AG10803 (cell line): Measurements from ENCODE around the gene ILDR2.

Experiments used
- DNase-seq: peaks from one replicate; pipeline ENCODE4 v3.0.0; 2010; ENCODE audit warnings: low read depth
- H3K4me3 ChIP-seq: 2 replicates; pipeline ENCODE4 v1.5.1; 2011; ENCODE audit warnings: mild to moderate bottlenecking, low read length, control low read depth
- CTCF ChIP-seq: conservative IDR thresholded peaks from 2 replicates; pipeline ENCODE4 v1.5.1; 2011; ENCODE audit warnings: mild to moderate bottlenecking, low read length, control low read depth, inconsistent platforms

Gene ILDR2

DNA sequence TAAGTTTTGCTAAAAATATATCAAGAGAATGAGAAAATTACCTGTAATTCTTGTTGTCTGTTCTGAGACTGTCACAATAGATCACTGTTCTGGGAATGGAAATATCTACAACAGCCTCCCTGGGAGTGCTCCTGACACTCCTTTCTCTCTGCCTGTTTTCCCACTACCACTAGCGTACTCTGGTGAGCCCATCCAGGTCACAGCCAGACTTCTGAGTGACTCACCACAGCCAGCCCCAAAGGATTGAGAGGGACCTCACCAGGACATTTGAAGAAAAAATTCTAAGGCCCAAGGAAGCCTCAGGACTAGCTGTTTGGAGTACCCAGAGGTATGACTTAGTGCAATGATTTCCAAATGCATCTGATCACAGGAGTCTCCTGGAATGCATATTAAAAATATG lies 60.3 kb downstream of the ILDR2 start:
- DNase-seq, result no peak
- H3K4me3 ChIP-seq, result no peak overlapping the region
- no peak for TF ChIP-seq CTCF

DNA sequence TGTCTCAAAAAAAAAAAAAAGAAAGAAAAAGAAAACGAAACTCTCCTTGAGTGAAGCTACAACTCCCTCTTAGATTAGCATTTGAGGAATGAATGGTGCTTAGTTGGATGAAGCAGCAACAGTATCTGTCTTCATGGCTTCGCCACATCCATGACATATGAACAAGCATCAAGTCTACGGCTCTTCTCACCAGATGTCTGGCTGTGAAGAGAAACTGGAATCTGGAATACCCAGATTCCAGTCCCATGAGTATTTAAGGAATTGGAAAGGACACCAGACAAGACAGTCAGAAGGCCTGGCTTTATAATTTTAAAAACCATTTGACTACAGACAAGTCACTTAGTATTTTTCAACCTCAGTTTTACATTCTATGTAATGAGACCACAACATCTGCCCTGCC lies 61.2 kb downstream of the ILDR2 start:
- DNase-seq, result peak; percentile 62
- H3K4me3 ChIP-seq, result no peak overlapping the region
- TF ChIP-seq CTCF, result no peak

- no peak for DNase-seq
- no peak for TF ChIP-seq CTCF
- H3K4me3 ChIP-seq, result no peak overlapping the region
These were observed 63.7 kb downstream of the ILDR2 start for GRCh38 chr1:166911624-166912023.

DNA sequence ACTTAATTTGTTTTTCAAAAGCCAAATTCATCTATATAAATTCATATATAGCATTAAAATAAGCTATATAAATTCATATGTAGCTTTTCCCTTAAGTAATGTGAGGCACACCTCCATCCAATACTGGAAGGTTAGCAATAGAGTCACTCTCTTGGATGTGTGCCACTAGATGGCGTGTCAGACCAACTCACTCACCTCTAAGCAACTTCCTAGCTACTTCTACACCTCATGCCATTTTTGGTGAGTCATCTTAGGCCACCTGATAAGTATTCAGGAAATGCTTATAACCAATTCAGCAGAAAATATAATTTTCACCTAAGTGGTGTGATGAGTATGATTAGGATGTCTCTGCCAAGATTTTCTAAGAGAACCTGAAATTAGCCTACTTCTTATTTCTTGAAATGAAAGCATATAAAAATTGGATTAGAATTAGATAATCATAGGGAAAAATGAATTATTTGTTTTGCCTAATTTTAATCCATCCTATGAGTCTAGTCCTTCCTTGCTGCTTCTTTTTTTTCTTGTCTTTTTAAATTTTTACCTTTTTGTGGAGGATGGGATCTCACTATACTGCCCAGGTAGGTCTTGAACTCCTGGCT lies 64.8 kb downstream of the ILDR2 start:
- peak; percentile 66 for TF ChIP-seq CTCF
- no peak overlapping the region for H3K4me3 ChIP-seq
- DNase-seq, result peak; percentile 76

- no peak for TF ChIP-seq CTCF
- H3K4me3 ChIP-seq, result no peak overlapping the region
- DNase-seq, result no peak
These were observed 66.4 kb downstream of the ILDR2 start for GRCh38 chr1:166908942-166909341.

GRCh38 chr1:166907763-166908162 lies 67.6 kb downstream of the ILDR2 start:
- TF ChIP-seq CTCF, result no peak
- no peak for DNase-seq
- no peak overlapping the region for H3K4me3 ChIP-seq

GRCh38 chr1:166907051-166907450 lies 68.3 kb downstream of the ILDR2 start:
- H3K4me3 ChIP-seq, result no peak overlapping the region
- no peak for TF ChIP-seq CTCF
- no peak for DNase-seq
